Fibroblast of mammary gland (primary cell): ENCODE measurements around the gene IDH2.
"Not testable (repeated sequence)": the region's sequence is repeated elsewhere in the genome, so short reads cannot be mapped to it uniquely, and the experiment has no call there.

Experiments used
- DNase-seq: peaks from one replicate; pipeline ENCODE4 v3.0.0-alpha.2; 2010; ENCODE audit warnings: low read depth
- H3K4me3 ChIP-seq: 2 replicates; pipeline ENCODE4 v1.5.1; 2011; ENCODE audit warnings: low read depth, mild to moderate bottlenecking, low read length, moderate library complexity; ENCODE audit not compliant: control insufficient read depth
- TF ChIP-seq, protein P1 (sequence below): conservative IDR thresholded peaks from 2 replicates; pipeline ENCODE4 v1.5.1; 2011; ENCODE audit warnings: low read depth, low read length, inconsistent platforms; ENCODE audit not compliant: control insufficient read depth, insufficient read depth

IDH2 gene

GRCh38 chr15:90114451-90114901, 12.2 kb upstream of the IDH2 start:
- TF ChIP-seq, protein P1, sequence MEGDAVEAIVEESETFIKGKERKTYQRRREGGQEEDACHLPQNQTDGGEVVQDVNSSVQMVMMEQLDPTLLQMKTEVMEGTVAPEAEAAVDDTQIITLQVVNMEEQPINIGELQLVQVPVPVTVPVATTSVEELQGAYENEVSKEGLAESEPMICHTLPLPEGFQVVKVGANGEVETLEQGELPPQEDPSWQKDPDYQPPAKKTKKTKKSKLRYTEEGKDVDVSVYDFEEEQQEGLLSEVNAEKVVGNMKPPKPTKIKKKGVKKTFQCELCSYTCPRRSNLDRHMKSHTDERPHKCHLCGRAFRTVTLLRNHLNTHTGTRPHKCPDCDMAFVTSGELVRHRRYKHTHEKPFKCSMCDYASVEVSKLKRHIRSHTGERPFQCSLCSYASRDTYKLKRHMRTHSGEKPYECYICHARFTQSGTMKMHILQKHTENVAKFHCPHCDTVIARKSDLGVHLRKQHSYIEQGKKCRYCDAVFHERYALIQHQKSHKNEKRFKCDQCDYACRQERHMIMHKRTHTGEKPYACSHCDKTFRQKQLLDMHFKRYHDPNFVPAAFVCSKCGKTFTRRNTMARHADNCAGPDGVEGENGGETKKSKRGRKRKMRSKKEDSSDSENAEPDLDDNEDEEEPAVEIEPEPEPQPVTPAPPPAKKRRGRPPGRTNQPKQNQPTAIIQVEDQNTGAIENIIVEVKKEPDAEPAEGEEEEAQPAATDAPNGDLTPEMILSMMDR = no peak
- H3K4me3 ChIP-seq = no peak overlapping the region
- DNase-seq = peak; percentile 41

DNA sequence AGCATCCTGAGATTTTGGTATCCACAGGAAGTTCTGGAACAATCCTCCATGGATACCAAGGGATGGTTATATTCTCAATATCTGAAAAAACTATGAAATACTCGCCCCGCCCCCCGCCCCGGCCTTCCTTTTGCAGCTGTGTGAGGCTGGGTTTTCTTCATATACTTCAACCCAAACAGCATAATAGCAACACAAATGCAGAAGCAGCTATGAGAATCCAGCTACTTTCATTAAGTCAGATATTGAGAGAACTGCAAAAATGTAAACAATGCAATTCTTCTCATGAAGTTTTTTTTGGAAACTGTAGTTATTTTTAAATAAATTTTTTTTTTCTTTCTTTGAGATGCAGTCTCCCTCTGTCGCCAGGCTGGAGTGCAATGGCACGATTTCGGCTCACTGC, 10.9 kb upstream of the IDH2 start:
- no peak for DNase-seq
- H3K4me3 ChIP-seq = no peak overlapping the region
- TF ChIP-seq, protein P1 = no peak

DNA sequence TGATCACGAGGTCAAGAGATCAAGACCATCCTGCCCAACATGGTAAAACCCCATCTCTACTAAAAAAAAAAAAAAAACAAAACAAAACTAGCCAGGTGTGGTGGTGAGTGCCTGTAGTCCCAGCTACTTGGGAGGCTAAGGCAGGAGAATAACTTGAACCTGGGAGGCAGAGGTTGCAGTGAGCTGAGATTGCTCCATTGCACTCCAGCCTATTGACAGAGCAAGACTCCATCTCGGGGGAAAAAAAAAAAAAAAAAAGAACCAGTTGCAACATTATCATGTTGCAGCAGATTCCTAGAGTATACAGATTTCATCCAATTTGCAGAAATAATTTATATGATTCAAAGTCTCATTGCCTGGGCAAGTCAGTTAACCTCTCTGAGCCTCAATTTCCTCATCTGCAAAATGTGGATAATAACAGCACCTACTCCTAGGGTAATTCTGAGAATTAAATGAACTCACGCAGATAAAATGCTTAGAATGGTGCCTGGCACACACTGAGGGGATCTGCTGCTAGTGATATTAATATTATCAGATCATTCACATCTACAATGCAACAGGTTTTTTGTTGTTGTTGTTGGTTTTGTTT, 7.0 kb upstream of the IDH2 start:
- H3K4me3 ChIP-seq, DNase-seq: not testable (repeated sequence)

- H3K4me3 ChIP-seq, DNase-seq: not testable (repeated sequence)
Observed at GRCh38 chr15:90108038-90108437, 5.8 kb upstream of the IDH2 start.

DNA sequence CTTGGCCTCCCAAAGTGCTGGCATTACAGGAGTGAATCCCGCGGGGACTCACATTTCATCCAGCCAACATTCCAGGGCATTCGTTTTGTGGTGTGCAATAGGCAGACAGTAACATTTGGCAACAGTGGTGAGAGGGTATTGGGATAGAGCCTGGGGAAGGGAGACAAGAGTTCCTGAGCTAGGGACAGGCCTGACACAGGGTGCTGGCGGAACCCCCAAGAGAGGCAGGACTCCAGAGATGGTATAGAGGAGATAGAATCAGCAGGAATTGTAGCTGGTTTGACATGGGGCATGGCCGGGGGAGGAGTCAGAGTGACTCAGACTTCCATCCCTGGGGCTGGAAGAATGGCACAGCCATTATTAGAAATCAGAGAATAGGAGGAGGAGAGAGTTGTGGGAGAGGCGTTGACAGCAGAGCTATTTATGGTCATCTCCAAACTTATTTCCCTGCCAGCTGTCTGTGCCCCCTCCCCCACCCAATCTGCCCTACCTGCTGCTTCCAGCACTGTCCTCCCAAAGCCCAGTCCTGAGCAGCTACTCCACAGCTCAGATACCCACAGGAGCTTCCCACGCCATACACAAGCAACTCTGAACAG, 4.4 kb upstream of the IDH2 start:
- peak; percentile 39 for DNase-seq
- TF ChIP-seq, protein P1 = no peak
- no peak overlapping the region for H3K4me3 ChIP-seq

- DNase-seq = no peak
- TF ChIP-seq, protein P1 = no peak
- H3K4me3 ChIP-seq = no peak overlapping the region
Observed at GRCh38 chr15:90105521-90105920, 3.3 kb upstream of the IDH2 start.

DNA sequence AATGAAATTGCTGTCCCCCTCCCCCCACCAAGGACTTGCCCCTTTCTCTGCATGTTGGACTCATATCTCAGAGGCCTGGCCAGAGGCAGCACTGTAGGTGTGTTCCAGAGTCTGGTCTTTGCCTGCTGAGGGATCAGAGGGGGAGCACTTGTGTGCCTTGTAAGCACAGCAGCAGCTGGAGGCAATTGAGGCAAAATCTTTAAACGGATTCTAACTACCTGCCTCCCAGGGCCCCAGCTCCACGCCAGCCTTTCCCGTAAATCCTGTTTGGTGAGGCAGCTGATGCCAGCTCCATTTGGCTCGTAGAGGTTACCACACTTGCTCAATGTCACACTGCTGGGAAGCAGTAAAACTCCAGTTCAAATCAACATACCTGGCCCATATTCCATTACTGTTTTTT, 2.3 kb upstream of the IDH2 start:
- TF ChIP-seq, protein P1 = no peak
- no peak overlapping the region for H3K4me3 ChIP-seq
- DNase-seq = no peak
